ENCODE results near the gene NRXN2.

DNA sequence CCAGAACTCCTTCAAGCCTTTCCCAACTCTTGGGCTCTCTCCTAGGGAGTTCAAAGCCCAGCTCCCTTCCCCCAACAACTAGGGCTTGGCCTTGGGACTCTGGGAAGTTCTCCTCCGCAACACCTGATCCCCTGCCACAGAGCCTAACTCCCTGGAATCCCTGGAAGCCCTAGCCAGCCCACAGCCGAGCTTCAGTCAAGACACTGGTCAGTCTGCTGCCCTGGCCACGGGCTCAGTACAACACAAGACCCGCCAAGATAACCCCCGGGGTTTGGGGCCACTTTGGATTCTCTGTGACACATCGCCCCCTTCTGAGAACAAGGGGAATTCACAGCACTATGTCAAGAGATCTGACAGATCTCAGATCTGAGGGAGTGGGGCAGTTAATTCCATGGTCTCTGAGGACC is 73.7 kb downstream of the NRXN2 start:
- peak; percentile 94 for TF ChIP-seq CTCF (conservative IDR thresholded peaks at IDR 0.05; ENCODE audit: low read length)
- no peak for TF ChIP-seq EZH2phosphoT487 (IDR thresholded peaks at IDR 0.05; ENCODE audit: borderline replicate concordance)

All from Loucy (cell line).